Amygdala (tissue), 56 donors: ENCODE measurements around the gene INTS3.
A peak's percentile ranks its signal among the peaks of the same experiment; 100 is the strongest.
"Not testable (repeated sequence)": the region's sequence is repeated elsewhere in the genome, so short reads cannot be mapped to it uniquely, and the experiment has no call there.

Experiments used
- DNase-seq, 56 donors: peaks; one replicate each; lab custom pipeline; 2025; lab: John Stamatoyannopoulos, UW

The INTS3 gene

DNA sequence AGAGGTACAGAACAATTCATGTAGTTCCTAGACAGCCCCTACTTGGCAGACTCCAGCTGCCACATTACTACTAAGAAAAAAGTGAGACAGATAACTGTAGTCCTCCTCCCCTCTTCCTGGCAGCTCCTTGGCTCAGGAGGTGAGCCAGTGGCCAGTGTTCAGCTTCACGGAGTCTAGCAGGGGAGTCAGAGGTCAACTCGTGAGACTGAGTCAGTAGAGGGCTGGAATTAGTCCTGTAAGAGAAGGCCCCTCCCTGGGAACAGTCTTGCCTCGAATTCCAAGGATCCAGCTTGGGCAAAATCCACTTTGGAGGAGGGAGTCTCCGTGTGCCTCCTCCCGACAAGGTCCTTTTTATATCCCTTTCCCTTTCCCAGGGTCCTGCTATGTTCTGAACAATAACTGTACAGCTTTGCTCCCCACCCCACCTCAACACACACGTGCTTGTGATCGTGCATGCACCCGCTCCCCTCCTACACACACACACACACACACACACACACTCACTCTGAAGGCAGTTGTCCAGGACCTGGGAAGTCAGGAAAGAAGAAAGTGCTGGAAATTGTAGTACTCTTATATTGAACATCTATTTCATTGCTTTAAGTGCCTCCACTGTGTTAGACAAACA is 24.8 kb downstream of the INTS3 start:
- no peak for DNase-seq

DNA sequence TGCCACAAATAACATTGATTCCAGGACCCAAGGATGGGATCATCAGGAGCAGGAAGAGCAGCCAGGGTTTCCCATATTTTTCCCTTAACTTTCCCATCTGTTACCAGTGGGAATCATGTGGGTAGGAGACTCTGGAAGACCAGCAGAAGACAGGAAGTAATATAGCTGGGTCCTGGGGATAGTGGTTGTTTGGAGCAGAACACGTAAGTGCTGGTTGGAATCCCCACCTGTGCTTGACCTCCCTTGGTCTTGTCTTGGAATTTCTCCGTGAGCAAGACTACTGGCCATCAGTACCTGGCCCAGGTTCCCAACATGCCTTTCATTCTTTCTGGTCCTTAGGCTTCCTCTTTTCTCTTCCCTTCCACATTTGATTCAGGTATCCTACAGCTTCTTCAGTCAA is 26.4 kb downstream of the INTS3 start:
- DNase-seq, result no peak

DNA sequence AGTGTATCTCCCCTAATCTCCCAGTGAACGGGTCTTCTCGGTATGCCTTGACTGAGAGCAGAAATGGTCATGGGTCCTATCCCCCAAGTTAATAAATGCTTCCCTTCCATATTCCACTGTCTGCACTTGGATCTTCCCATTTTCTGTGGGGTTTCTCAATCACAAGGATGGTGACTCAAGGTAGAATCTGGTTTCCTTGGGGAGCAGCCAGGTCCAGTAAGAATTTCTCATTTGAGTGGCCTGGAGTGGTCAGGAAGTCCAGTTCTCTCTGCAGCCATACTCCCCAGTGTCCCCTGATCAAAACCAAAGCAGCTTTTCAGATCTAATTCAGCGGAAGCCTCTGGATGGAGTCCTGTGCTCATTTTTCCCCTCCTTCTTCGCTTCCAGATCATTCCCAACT is 32.6 kb downstream of the INTS3 start:
- DNase-seq, result no peak

DNA sequence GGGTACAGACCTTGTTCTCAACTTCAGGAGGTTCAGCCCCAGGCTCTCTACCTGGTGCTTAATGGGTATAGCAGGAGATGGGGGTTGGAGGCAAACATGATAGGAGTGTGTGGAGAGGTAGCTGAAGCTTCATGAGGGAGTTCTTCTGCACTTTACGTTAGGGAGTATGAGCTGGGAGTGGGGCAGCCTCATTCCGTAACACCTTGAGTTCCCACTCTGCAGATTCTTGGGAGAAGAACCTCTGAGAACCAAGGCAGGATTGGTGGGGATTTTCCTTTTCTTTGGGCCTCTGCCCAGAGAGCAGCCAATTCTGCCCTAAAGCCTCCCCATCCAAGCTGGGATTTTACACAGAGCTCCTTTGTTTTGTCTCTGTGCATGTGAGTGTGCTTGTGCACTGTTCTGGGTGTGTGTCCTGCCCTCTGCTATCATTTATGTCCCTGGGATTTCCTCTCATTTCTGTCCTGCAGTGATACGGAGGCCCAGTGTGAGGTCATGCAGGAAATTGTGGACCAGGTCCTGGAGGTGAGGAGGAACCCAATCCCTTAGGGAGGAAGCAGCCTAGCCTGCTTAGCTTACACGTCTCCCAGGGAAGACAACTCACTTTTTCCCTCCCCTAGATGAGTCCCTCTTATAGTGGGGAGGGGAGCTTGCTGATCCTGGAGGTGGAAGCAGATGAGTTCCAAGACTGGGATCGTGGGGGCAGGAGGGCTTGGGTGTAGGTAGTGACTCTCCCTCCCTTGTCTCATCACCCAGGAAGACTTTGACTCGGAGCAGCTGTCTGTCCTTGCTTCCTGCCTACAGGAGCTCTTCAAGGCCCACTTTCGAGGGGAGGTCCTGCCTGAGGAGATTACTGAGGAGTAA is 35.7 kb downstream of the INTS3 start:
- peak in 7 of 56 donors; percentile 10 to 32 (median 19) for DNase-seq

DNA sequence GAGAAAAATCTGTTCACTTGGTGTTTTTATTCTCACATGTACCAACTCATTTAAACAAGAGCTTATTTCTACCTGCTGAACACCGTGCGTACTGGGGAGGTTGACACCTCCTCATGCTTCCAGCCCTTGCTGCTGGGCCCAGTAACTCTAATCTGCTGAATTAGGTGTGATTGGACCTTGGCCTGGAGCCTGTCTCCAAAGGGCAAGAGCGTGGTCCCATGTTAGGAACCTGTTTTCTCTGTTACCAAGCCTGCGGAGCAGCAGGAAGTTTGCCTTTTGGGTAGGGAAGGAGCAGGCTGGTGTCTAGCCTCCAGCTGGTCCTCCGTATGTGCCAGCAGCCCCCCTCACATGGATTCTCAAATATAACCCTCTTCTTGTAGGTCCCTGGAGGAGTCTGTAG is 36.5 kb downstream of the INTS3 start:
- no peak for DNase-seq

DNA sequence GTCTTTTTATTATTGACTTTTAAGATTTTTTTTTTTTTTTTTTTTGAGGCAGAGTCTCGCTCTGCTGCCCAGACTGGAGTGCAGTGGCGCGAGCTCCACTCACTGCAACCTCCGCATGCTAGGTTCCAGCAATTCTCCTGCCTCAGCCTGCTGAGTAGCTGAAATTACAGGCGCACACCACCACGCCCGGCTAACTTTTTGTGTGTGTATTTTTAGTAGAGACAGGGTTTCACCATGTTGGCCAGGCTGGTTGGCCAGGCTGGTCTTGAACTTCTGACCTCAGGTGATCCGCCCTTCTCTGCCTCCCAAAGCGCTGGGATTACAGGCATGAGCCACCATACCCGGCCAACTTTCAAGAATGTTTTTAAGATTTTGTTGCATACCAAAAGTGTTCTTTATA is 38.8 kb downstream of the INTS3 start:
- not testable (repeated sequence) for DNase-seq

DNA sequence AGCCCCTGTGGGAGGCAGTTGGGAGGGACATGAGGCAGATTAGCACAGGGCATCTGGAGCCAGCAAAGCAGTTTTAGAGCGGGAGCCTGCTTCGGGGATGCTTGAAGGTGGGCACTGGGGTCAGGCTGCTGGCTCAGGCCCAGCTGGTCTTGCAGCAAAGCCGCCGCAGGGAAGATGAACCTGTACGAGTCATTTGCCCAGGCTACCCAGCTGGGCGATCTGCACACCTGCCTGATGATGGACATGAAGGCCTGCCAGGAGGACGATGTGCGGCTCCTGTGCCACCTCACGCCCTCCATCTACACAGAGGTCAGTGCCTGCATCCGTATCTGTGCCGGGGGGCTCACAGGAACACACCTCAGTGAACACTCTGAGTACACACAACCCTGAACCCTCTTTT is 39.7 kb downstream of the INTS3 start:
- no peak for DNase-seq

DNA sequence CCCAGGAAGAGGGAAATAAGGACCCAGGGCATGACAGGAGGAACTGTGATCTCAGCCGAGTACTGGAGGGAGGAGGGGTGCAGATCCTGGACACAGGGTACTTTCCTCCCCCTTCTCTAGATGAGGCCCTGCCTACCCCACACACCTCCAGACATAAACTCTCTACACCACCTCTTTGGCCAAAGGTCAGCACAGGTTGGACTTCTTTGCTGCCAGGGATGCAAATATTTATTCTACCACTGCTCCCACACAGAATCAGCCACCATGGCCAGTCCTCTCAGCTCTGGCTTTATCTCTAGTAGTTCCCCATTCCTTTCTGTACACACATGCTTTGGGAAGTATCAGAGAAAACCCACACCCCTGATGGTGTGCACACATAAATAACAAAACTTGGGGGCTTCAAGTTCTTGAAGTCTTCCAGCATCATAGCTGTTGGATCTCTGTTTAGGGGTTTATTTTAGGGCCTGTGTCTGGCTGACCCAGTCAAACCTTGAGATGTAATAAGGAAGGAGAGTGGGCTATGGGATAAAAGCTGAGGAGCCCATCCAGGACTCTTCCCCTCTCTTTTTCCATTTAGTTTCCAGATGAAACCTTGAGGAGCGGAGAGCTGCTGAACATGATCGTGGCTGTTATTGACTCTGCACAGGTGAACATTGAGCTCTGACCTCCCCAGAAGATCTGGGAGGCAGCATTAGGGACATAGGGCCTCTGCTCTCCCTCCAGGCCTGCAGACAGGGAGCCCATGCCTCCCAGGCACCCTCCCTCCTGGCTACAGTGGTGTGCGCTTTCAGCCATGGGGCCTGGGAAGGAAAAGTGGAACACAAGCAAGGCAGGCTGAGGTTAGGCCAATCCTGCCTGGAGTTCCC is 40.7 kb downstream of the INTS3 start:
- no peak for DNase-seq

DNA sequence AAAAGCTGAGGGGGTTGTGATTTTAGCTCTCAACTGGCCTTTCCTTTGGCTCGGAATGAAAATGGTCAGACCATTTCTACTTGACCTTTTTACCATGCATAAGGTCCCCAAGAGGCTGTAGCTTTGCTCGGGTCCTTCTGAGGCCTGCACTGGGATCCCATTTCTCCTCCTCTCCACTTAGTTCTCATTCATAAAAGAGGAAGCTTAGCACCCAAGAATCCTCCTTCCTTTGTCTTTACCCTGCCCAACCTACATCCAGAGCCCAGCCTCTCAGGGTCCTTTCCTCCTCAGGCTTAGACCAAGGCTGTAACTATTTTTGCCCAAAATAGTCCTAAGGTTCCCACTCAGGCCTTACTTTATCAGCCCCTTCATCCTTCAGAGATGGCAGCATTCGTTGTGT is 41.4 kb downstream of the INTS3 start:
- DNase-seq, result no peak

DNA sequence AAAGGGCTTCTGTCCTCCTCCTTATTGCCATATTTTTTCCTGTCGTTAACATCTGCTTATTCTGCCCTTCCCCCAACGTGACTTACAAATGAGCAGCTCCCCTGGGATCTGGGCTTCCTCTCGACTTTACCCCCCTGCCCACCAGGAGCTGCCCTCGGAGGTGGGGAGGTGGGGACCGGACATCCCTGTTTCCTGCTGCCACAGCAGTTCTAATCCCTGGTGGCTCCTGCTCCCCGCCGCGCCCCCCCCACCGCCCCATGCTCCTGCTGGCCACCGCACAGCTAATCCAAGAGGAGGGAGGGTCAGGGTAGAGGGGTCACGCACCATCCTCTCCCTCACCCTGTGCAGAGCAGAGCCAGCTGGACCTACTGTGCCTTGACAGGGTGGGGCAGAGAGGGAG is 42.9 kb downstream of the INTS3 start:
- no peak for DNase-seq

DNA sequence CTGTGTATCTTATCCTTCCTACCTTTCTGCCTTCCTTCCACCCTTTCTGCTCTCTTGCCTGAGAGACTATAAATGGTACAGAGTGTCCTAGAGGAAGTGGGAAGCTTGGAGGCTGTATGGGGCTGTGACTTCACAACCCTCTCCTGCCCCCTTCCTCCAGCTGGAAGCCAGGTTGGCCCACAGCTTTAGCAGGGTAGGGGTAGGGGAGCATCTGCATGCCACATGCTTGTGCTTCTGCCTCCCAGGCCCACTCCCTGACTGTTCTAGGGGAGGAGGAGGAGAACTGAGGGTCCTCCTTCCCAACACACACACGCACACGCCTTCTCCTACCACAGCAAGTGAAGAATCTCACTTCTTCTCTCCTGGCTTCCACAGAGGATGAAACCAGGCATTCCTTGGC is 43.4 kb downstream of the INTS3 start:
- DNase-seq, result no peak

DNA sequence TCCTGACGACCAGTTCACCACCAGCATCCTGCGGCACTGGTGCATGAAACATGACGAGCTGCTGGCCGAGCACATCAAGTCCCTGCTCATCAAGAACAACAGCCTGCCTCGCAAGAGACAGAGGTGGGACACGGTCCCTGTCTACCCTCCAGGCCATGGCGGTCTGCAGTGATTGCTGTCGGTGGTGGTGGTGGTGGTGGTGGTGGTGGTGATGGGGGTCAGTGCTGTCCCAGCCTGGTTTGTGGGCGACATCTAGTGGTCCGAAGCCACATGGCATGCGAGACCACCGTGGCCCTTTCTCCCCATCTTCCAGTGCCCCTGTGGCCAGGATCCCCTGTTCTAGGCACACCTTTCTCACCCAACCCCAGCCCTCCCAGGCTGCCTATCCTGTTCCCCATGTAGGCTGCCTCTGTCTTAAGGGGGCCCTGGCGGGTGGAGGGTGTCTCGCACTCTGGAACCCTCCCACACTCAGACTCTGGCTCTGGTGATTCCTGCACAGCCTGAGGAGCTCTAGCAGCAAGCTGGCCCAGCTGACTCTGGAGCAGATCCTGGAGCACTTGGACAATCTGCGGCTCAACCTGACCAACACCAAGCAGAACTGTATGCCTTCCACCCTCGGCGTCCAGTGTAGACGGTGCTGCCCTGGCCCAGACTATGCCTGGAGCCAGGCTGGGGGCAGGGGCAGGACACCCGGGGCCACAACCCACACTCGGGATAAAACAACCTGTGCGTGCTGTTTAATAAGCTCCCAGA is 44.2 kb downstream of the INTS3 start:
- DNase-seq, result no peak

DNA sequence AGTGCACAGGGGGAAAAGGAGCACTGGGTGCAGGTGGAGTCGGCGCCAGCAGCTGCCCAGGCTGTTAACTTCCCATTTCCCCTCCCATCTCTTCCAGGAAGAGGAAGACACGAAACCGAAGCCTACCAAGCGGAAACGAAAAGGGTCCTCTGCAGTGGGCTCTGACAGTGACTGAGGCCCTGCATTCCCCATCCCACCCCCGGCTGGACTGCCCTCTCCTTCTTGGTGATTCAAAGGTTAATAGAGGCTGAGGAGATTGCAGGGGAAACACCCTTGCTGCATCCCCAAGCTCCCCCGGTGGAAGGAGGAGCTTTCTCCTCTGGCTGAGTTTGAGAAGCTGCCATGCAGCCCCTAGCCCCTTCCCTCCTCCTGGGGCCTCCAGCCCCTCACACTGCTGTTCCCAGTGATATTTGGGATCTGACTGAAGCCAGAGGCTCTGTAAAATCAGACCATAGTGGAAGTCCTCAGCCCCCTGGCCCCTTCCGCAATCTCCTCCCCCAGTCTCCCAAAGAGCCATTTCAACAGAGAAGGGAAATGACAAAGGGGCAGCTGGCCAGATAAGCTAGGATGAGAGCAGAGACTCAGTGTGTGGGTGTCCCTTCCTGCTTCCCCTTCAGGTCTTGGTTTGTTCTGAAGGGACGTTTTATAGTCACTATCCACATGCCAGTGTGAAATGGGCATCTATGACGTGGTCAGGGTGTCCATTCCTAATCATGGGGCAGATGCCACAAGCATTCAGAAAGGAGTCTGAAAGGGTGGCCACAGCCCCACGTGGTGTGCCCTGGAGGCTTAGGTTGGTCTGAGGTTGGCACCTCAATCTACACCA is 45.5 kb downstream of the INTS3 start:
- peak in 1 of 56 donors; percentile 27 for DNase-seq

DNA sequence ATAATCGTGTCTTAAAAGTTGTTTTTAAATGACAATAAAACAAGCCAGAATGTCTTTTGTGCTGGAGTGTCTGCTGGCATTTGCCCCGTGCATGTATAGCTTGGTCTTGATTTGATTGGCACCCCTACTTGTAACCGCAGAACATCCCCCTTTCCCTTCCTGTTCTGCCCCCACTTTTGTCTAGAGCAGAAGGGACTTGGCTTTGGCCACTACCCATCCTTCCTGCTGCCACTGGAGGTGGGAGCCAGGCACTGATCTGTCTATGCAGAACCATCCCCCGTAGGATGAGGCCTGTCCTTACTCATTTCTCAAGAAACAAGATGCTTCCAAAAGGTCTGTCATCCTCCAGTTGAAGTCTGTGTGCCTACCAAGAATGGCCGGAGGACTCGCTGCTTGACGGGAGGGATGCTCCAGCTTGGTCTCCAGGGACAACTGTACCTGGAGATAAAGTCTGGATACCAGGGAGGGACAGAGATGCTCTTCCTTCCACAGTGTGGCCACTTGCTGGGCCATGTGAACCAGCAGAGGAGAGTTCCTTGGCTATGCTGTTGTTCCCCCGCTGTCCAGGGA is 46.3 kb downstream of the INTS3 start:
- DNase-seq, result no peak

DNA sequence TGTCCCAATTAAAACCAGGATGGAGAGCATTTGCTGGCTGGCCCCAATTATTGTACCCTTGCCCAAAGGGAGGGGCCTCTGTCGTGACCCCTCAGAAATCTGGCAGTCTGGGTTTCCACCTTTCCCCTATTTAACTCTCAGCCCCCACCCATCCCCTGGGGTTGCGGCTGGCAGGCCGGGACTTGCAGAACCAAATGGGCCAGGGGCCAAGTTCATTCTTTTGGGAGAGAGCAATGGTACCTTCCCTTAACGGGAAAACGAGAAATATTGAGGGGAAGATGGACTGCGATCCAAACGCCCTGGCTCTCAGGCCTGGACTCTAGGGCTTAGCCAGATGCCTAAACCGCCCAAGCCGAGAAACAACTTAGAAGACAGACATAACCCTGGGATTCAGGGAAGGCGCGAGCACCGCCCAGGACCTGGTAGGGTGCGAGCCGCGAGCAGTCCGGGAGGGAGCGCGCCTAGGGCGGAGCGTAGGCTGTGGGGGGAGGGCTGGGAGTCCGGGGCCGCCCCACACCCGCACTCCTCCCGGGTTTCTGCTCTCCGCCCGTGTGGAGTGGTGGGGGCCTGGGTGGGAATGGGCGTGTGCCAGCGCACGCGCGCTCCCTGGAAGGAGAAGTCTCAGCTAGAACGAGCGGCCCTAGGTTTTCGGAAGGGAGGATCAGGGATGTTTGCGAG is 47.1 kb downstream of the INTS3 start, which contains the start of gene SLC27A3:
Gene SLC27A3 (plus strand): TSS at position 628 of the 678 bp plus-strand sequence. CDS start 91 bp downstream, outside the sequence.
- peak in 39 of 56 donors; percentile 18 to 76 (median 50) for DNase-seq

DNA sequence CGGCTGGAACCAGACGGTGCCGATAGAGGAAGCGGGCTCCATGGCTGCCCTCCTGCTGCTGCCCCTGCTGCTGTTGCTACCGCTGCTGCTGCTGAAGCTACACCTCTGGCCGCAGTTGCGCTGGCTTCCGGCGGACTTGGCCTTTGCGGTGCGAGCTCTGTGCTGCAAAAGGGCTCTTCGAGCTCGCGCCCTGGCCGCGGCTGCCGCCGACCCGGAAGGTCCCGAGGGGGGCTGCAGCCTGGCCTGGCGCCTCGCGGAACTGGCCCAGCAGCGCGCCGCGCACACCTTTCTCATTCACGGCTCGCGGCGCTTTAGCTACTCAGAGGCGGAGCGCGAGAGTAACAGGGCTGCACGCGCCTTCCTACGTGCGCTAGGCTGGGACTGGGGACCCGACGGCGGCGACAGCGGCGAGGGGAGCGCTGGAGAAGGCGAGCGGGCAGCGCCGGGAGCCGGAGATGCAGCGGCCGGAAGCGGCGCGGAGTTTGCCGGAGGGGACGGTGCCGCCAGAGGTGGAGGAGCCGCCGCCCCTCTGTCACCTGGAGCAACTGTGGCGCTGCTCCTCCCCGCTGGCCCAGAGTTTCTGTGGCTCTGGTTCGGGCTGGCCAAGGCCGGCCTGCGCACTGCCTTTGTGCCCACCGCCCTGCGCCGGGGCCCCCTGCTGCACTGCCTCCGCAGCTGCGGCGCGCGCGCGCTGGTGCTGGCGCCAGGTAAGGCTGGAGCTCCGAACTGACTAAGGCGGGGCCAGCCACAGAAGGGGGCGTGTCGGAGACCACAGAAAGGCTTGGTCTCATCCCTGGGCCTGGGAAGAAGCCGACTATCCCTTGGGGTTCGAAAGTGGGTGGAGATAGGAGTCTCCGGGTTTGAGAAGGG is 47.8 kb downstream of the INTS3 start:
- peak in 6 of 56 donors; percentile 21 to 53 (median 36) for DNase-seq

DNA sequence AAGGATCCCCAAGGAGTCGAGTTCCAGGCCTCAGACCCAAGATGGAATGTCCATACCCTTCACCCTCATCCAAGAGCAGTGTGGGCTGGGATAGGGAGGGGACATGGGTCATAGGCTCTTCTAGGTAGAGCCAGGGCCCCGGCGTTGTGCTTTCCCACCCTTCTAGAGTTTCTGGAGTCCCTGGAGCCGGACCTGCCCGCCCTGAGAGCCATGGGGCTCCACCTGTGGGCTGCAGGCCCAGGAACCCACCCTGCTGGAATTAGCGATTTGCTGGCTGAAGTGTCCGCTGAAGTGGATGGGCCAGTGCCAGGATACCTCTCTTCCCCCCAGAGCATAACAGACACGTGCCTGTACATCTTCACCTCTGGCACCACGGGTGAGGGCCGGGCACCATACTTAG is 48.5 kb downstream of the INTS3 start:
- no peak for DNase-seq
